HepG2 (cell line): ENCODE results near the gene HBA2. TPM values are rescaled to one million over a fixed set of nuclear protein-coding genes. Genes with fewer than 3 reads are reported as not detected.

Experiments
- CCAR2 ChIP-seq: fragments of 200-400 bp; formaldehyde crosslinking; optimal IDR thresholded peaks from 2 replicates; pipeline ENCODE3; 2018; ENCODE audit warnings: low read depth, mild to moderate bottlenecking, low read length, moderate library complexity
- EEA1 ChIP-seq: sonication (generic); formaldehyde crosslinking; IDR thresholded peaks from 2 replicates; pipeline ENCODE4 v1.5.1; 2020; ENCODE audit warnings: mild to moderate bottlenecking, missing genetic modification reagents, borderline replicate concordance
- FOXJ3 ChIP-seq: sonication (generic); formaldehyde crosslinking; IDR thresholded peaks from 2 replicates; pipeline ENCODE4 v1.4.0; 2020; ENCODE audit warnings: missing genetic modification reagents, mild to moderate bottlenecking, borderline replicate concordance
- FOXM1 ChIP-seq: sonication (generic); formaldehyde crosslinking; IDR thresholded peaks from 2 replicates; pipeline ENCODE4 v1.5.0; 2020; ENCODE audit warnings: missing genetic modification reagents
- GTF3A ChIP-seq: sonication (generic); formaldehyde crosslinking; conservative IDR thresholded peaks from 2 replicates; pipeline ENCODE4 v1.4.0; 2020; ENCODE audit warnings: mild to moderate bottlenecking, missing genetic modification reagents
- KDM3A ChIP-seq: IDR thresholded peaks from 2 replicates; pipeline ENCODE4 v1.6.1; 2018; ENCODE audit warnings: low read depth, missing compliant biosample characterization
- MED8 ChIP-seq: sonication (generic); formaldehyde crosslinking; IDR thresholded peaks from 2 replicates; pipeline ENCODE4 v1.8.1; 2023; ENCODE audit warnings: mild to moderate bottlenecking, missing genetic modification reagents; ENCODE audit not compliant: insufficient replicate concordance
- RXRA ChIP-seq: sonication (generic); formaldehyde crosslinking; IDR thresholded peaks from 2 replicates; pipeline ENCODE4 v1.5.1; 2020; ENCODE audit warnings: missing genetic modification reagents
- TAF15 ChIP-seq: fragments of 200-400 bp; formaldehyde crosslinking; IDR thresholded peaks from one replicate; pipeline ENCODE4 v1.6.1; 2018; ENCODE audit warnings: mild to moderate bottlenecking, low read depth, low read length; ENCODE audit not compliant: poor library complexity, severe bottlenecking
- ZFP1 ChIP-seq: IDR thresholded peaks from 2 replicates; pipeline ENCODE4 v1.6.1; 2016
- ZFP36L2 ChIP-seq: sonication (generic); formaldehyde crosslinking; IDR thresholded peaks from 2 replicates; pipeline ENCODE4 v1.4.0; 2020; ENCODE audit warnings: missing genetic modification reagents
- ZMAT3 ChIP-seq: sonication (generic); formaldehyde crosslinking; conservative IDR thresholded peaks from 2 replicates; pipeline ENCODE4 v1.7.0; 2021; ENCODE audit warnings: missing genetic modification reagents
- ZMYM3 ChIP-seq: sonication (generic); formaldehyde crosslinking; IDR thresholded peaks from 2 replicates; pipeline ENCODE4 v1.5.1; 2020; ENCODE audit warnings: mild to moderate bottlenecking, missing genetic modification reagents
- ZNF33B ChIP-seq: sonication (generic); formaldehyde crosslinking; IDR thresholded peaks from 2 replicates; pipeline ENCODE4 v1.5.1; 2020; ENCODE audit warnings: mild to moderate bottlenecking, missing genetic modification reagents
- ZNF44 ChIP-seq: sonication (generic); formaldehyde crosslinking; IDR thresholded peaks from 2 replicates; pipeline ENCODE4 v1.5.1; 2020; ENCODE audit warnings: mild to moderate bottlenecking, missing genetic modification reagents
- ZNF564 ChIP-seq: sonication (generic); formaldehyde crosslinking; IDR thresholded peaks from 2 replicates; pipeline ENCODE4 v1.8.1; 2023; ENCODE audit warnings: mild to moderate bottlenecking, missing genetic modification reagents
- ZNF589 ChIP-seq: sonication (generic); formaldehyde crosslinking; conservative IDR thresholded peaks from 2 replicates; pipeline ENCODE4 v1.8.0; 2022; ENCODE audit warnings: mild to moderate bottlenecking, moderate library complexity, missing genetic modification reagents
- ZNF766 ChIP-seq: sonication (generic); formaldehyde crosslinking; IDR thresholded peaks from 2 replicates; pipeline ENCODE4 v1.5.0; 2020; ENCODE audit warnings: missing genetic modification reagents, borderline replicate concordance
- polyA plus RNA-seq, 8 experiments: library from polyadenylated mRNA; depleted of rRNA in 3 of 8; stranded (reverse) in 7 of 8; unstranded in 1 of 8; fragments of >200 nt; fragmentation: Illumina TruSeq in 4 of 8; extraction: Trizol in 4 of 8; gene quantifications; 2 replicates each; pipeline versions ENCODE4 v1.2.1 to v1.2.3, GENCODE V29; 2011 to 2016; ENCODE audit warnings: low read depth in 4 of 8, missing spikeins in 1 of 8, mixed read lengths in 1 of 8; ENCODE audit not compliant: insufficient read depth in 1 of 8
- total RNA-seq, 5 experiments: library from RNA; depleted of rRNA; stranded (reverse); fragments of >200 nt; fragmentation: Illumina TruSeq; extraction: Trizol; gene quantifications; 2 replicates each; pipeline ENCODE4 v1.2.3, GENCODE V29; 2016; ENCODE audit warnings: low read depth in 1 of 5
- TF ChIP-seq, protein P1 (sequence below): sonication (generic); formaldehyde crosslinking; IDR thresholded peaks from 2 replicates; pipeline ENCODE4 v1.8.0; 2022; ENCODE audit warnings: missing genetic modification reagents, mild to moderate bottlenecking, borderline replicate concordance
- TF ChIP-seq, protein P2 (sequence below): IDR thresholded peaks from 2 replicates; pipeline ENCODE4 v1.6.1; 2016; ENCODE audit warnings: mild to moderate bottlenecking, missing biosample characterization, missing genetic modification reagents
- TF ChIP-seq, protein P3 (sequence below): sonication (generic); formaldehyde crosslinking; IDR thresholded peaks from 2 replicates; pipeline ENCODE4 v1.5.1; 2020; ENCODE audit warnings: mild to moderate bottlenecking, missing genetic modification reagents, moderate library complexity
- TF ChIP-seq, protein P4 (sequence below): sonication (generic); formaldehyde crosslinking; conservative IDR thresholded peaks from 2 replicates; pipeline ENCODE4 v1.4.0; 2020; ENCODE audit warnings: missing genetic modification reagents

The HBA2 gene
- total and polyA plus RNA-seq, 2 of the 13 experiments (the other 11 are each of a cell fraction or from before 2014, with no cell fraction given): not detected

DNA sequence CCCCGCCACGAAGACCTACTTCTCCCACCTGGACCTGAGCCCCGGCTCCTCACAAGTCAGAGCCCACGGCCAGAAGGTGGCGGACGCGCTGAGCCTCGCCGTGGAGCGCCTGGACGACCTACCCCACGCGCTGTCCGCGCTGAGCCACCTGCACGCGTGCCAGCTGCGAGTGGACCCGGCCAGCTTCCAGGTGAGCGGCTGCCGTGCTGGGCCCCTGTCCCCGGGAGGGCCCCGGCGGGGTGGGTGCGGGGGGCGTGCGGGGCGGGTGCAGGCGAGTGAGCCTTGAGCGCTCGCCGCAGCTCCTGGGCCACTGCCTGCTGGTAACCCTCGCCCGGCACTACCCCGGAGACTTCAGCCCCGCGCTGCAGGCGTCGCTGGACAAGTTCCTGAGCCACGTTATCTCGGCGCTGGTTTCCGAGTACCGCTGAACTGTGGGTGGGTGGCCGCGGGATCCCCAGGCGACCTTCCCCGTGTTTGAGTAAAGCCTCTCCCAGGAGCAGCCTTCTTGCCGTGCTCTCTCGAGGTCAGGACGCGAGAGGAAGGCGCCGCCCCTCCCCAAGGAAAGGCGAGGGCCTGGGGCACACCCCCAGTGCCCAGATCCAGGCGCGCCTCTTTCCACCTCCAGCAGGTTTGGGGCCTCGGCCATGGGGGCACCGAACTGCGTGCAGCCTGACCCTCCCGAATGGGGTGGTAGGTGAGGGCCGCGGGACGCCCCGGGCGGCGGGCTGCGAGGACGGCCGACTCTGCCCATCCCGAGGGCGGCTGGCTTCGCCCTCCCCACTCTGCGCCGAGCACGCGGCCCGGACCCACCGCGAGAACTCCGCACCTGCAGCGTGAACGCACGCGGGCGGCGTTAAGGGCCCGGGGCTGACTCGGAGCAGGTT, 8.2 kb downstream of the HBA2 start (continued):
- TF ChIP-seq ZFP36L2 (no peak), MED8 (CRISPR knock-in tag) (peak; percentile 35), RXRA (CRISPR knock-in tag) (peak; percentile 59; the same call in 1 of the 2 replicates), ZFP1 (CRISPR knock-in tag) (peak; percentile 66; the same call in 1 of the 2 replicates), TAF15 (peak; percentile 89), FOXM1 (peak; percentile 88), KDM3A (peak; percentile 90), ZNF589 (CRISPR knock-in tag) (peak; percentile 98), ZNF44 (peak; percentile 98), EEA1 (CRISPR knock-in tag) (peak; percentile 99; the same call in 1 of the 2 replicates), ZMYM3 (no peak; the same call in 1 of the 2 replicates), GTF3A (0 out of 2 replicates have a peak, but pooled peaks have one; percentile 48), ZNF564 (CRISPR knock-in tag) (peak; percentile 96), ZNF33B (CRISPR knock-in tag) (peak; percentile 98), FOXJ3 (no peak), ZMAT3 (CRISPR knock-in tag) (peak; percentile 98), CCAR2 (no peak), ZNF766 (CRISPR knock-in tag) (peak; percentile 99)
- TF ChIP-seq, protein P1, sequence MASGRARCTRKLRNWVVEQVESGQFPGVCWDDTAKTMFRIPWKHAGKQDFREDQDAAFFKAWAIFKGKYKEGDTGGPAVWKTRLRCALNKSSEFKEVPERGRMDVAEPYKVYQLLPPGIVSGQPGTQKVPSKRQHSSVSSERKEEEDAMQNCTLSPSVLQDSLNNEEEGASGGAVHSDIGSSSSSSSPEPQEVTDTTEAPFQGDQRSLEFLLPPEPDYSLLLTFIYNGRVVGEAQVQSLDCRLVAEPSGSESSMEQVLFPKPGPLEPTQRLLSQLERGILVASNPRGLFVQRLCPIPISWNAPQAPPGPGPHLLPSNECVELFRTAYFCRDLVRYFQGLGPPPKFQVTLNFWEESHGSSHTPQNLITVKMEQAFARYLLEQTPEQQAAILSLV: peak; percentile 97
- TF ChIP-seq, protein P2, sequence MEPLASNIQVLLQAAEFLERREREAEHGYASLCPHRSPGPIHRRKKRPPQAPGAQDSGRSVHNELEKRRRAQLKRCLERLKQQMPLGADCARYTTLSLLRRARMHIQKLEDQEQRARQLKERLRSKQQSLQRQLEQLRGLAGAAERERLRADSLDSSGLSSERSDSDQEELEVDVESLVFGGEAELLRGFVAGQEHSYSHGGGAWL (CRISPR knock-in tag): peak; percentile 99
- TF ChIP-seq, protein P3, sequence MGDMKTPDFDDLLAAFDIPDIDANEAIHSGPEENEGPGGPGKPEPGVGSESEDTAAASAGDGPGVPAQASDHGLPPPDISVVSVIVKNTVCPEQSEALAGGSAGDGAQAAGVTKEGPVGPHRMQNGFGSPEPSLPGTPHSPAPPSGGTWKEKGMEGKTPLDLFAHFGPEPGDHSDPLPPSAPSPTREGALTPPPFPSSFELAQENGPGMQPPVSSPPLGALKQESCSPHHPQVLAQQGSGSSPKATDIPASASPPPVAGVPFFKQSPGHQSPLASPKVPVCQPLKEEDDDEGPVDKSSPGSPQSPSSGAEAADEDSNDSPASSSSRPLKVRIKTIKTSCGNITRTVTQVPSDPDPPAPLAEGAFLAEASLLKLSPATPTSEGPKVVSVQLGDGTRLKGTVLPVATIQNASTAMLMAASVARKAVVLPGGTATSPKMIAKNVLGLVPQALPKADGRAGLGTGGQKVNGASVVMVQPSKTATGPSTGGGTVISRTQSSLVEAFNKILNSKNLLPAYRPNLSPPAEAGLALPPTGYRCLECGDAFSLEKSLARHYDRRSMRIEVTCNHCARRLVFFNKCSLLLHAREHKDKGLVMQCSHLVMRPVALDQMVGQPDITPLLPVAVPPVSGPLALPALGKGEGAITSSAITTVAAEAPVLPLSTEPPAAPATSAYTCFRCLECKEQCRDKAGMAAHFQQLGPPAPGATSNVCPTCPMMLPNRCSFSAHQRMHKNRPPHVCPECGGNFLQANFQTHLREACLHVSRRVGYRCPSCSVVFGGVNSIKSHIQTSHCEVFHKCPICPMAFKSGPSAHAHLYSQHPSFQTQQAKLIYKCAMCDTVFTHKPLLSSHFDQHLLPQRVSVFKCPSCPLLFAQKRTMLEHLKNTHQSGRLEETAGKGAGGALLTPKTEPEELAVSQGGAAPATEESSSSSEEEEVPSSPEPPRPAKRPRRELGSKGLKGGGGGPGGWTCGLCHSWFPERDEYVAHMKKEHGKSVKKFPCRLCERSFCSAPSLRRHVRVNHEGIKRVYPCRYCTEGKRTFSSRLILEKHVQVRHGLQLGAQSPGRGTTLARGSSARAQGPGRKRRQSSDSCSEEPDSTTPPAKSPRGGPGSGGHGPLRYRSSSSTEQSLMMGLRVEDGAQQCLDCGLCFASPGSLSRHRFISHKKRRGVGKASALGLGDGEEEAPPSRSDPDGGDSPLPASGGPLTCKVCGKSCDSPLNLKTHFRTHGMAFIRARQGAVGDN (CRISPR knock-in tag): peak; percentile 99
- TF ChIP-seq, protein P4, sequence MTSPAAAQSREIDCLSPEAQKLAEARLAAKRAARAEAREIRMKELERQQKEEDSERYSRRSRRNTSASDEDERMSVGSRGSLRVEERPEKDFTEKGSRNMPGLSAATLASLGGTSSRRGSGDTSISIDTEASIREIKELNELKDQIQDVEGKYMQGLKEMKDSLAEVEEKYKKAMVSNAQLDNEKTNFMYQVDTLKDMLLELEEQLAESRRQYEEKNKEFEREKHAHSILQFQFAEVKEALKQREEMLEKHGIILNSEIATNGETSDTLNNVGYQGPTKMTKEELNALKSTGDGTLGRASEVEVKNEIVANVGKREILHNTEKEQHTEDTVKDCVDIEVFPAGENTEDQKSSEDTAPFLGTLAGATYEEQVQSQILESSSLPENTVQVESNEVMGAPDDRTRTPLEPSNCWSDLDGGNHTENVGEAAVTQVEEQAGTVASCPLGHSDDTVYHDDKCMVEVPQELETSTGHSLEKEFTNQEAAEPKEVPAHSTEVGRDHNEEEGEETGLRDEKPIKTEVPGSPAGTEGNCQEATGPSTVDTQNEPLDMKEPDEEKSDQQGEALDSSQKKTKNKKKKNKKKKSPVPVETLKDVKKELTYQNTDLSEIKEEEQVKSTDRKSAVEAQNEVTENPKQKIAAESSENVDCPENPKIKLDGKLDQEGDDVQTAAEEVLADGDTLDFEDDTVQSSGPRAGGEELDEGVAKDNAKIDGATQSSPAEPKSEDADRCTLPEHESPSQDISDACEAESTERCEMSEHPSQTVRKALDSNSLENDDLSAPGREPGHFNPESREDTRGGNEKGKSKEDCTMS (CRISPR knock-in tag): no peak
